HFF-Myc (cell line): ENCODE data around the gene KRT4.

Experiments
- DNase-seq: peaks from one replicate; pipeline ENCODE4 v3.0.0-alpha.2; 2011; ENCODE audit warnings: low read depth; ENCODE audit errors: extremely low read depth
- H3K4me3 ChIP-seq: replicated peaks from 2 replicates; pipeline ENCODE4 v1.5.1; 2011; ENCODE audit warnings: low read depth, mild to moderate bottlenecking, control low read depth, low read length
- TF ChIP-seq, protein P1 (sequence below): IDR thresholded peaks from 2 replicates; pipeline ENCODE4 v1.5.1; 2012; ENCODE audit warnings: mild to moderate bottlenecking, low read depth, low read length, control low read depth; ENCODE audit errors: missing control alignments

KRT4 gene

GRCh38 chr12:52759695-52760094, 54.2 kb downstream of the KRT4 start:
- no peak for DNase-seq
- TF ChIP-seq, protein P1, sequence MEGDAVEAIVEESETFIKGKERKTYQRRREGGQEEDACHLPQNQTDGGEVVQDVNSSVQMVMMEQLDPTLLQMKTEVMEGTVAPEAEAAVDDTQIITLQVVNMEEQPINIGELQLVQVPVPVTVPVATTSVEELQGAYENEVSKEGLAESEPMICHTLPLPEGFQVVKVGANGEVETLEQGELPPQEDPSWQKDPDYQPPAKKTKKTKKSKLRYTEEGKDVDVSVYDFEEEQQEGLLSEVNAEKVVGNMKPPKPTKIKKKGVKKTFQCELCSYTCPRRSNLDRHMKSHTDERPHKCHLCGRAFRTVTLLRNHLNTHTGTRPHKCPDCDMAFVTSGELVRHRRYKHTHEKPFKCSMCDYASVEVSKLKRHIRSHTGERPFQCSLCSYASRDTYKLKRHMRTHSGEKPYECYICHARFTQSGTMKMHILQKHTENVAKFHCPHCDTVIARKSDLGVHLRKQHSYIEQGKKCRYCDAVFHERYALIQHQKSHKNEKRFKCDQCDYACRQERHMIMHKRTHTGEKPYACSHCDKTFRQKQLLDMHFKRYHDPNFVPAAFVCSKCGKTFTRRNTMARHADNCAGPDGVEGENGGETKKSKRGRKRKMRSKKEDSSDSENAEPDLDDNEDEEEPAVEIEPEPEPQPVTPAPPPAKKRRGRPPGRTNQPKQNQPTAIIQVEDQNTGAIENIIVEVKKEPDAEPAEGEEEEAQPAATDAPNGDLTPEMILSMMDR = no peak
- H3K4me3 ChIP-seq = no peak overlapping the region

DNA sequence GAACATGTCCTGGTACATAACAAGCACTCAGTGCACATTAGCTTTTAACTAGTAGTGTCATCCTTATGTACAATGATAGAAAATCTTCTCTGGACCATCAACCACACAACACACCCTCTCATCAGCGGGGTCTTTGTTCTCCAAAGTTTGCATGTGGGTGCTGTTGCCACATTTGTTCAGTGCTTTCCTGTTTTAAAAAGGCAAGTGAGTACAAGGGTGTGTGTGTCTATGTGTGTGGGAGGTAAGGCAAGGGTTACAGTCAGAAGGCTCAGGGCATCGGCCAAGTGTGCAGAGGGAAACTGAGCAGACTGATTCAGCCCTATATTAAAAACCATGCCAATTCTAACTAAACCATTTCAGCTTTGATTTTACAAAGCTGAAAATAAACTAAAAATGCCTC, 54.7 kb downstream of the KRT4 start:
- H3K4me3 ChIP-seq = no peak overlapping the region
- DNase-seq = no peak
- TF ChIP-seq, protein P1 = no peak

- no peak overlapping the region for H3K4me3 ChIP-seq
- TF ChIP-seq, protein P1 = no peak
- DNase-seq = no peak
Measured at GRCh38 chr12:52757449-52758176, 56.3 kb downstream of the KRT4 start.
